Mesendoderm (in vitro differentiated cells): ENCODE data around the gene GPSM1.

ENCODE experiments used
- DNase-seq: peaks from one replicate; pipeline ENCODE4 v3.0.0; 2013
- H2AK5ac ChIP-seq: 2 replicates; pipeline ENCODE4 v1.6.1; 2013; ENCODE audit warnings: low read length, inconsistent platforms
- H2BK120ac ChIP-seq: 2 replicates; pipeline ENCODE4 v1.6.1; 2013; ENCODE audit warnings: low read depth, mild to moderate bottlenecking, low read length, moderate library complexity, mixed read lengths
- H2BK15ac ChIP-seq: replicated peaks from 2 replicates; pipeline ENCODE4 v1.6.1; 2013; ENCODE audit warnings: low read depth, mild to moderate bottlenecking, moderate library complexity
- H2BK5ac ChIP-seq: 2 replicates; pipeline ENCODE4 v1.6.1; 2013; ENCODE audit warnings: low read length, inconsistent platforms
- H3K18ac ChIP-seq: 2 replicates; pipeline ENCODE4 v1.6.1; 2013; ENCODE audit warnings: mild to moderate bottlenecking, low read length, mixed read lengths
- H3K23ac ChIP-seq: one replicate; pipeline ENCODE4 v1.6.1; 2013; ENCODE audit warnings: low read length
- H3K27ac ChIP-seq: 2 replicates; pipeline ENCODE4 v1.5.1; 2013; ENCODE audit warnings: low read depth, mild to moderate bottlenecking, inconsistent platforms, low read length, moderate library complexity
- H3K27me3 ChIP-seq: 2 replicates; pipeline ENCODE4 v1.6.1; 2013; ENCODE audit warnings: low read length, control low read depth, mild to moderate bottlenecking, inconsistent platforms; ENCODE audit not compliant: insufficient read depth, poor library complexity
- H3K36me3 ChIP-seq: 2 replicates; pipeline ENCODE4 v1.6.1; 2013; ENCODE audit warnings: low read length, inconsistent platforms; ENCODE audit not compliant: control insufficient read depth, insufficient read depth
- H3K4ac ChIP-seq: one replicate; pipeline ENCODE4 v1.6.1; 2013; ENCODE audit warnings: low read depth, mild to moderate bottlenecking, low read length, moderate library complexity
- H3K4me1 ChIP-seq: 2 replicates; pipeline ENCODE4 v1.6.1; 2013; ENCODE audit warnings: low read depth, low read length, inconsistent platforms; ENCODE audit not compliant: control insufficient read depth
- H3K4me2 ChIP-seq: 2 replicates; pipeline ENCODE4 v1.6.1; 2013; ENCODE audit warnings: low read length
- H3K4me3 ChIP-seq: 2 replicates; pipeline ENCODE4 v1.5.1; 2013; ENCODE audit warnings: mild to moderate bottlenecking, low read length
- H3K56ac ChIP-seq: one replicate; pipeline ENCODE4 v1.6.1; 2013; ENCODE audit warnings: low read length
- H3K79me1 ChIP-seq: 2 replicates; pipeline ENCODE4 v1.6.1; 2013; ENCODE audit warnings: low read length, inconsistent platforms
- H3K79me2 ChIP-seq: 2 replicates; pipeline ENCODE4 v1.6.1; 2013; ENCODE audit warnings: mild to moderate bottlenecking, low read length; ENCODE audit not compliant: control insufficient read depth, insufficient read depth
- H3K9ac ChIP-seq: 2 replicates; pipeline ENCODE4 v1.6.1; 2013; ENCODE audit warnings: low read length, inconsistent platforms
- H4K5ac ChIP-seq: one replicate; pipeline ENCODE4 v1.6.1; 2013; ENCODE audit warnings: low read length
- H4K8ac ChIP-seq: one replicate; pipeline ENCODE4 v1.6.1; 2013; ENCODE audit warnings: low read depth, mild to moderate bottlenecking, control low read depth, low read length, moderate library complexity
- WGBS: extraction: QIAGEN DNeasy Blood & Tissue Kit; methylation state at CpG from one replicate; pipeline ENCODE4 v1.1.7; 2013; ENCODE audit warnings: low lambda C conversion rate, missing lambda C conversion rate; ENCODE audit not compliant: insufficient coverage; ENCODE audit errors: extremely low coverage; 5-methylcytosine and 5-hydroxymethylcytosine counted together

Gene GPSM1

GRCh38 chr9:136391737-136392537 lies 64.6 kb downstream of the GPSM1 start:
- WGBS: no CpG with 5 or more reads among the region's 28 CpGs
- Histone ChIP-seq H3K36me3 (peaks cover 38% of the 10 kb centered on the region), H3K4ac (no peak overlapping the region), H3K23ac (no peak overlapping the region), H3K9ac (no peak overlapping the region), H3K27ac (no peak overlapping the region), H3K56ac (no peak overlapping the region), H3K4me1 (no peaks in the 10 kb centered on the region), H3K79me2 (no peaks in the 10 kb centered on the region), H3K27me3 (no peaks in the 10 kb centered on the region), H3K4me2 (no peak overlapping the region), H2BK120ac (no peak overlapping the region), H2AK5ac (no peak overlapping the region), H4K5ac (no peak overlapping the region), H2BK15ac (no peak overlapping the region), H2BK5ac (no peak overlapping the region), H3K4me3 (no peak overlapping the region), H3K18ac (no peak overlapping the region), H4K8ac (no peak overlapping the region), H3K79me1 (peaks cover 5% of the 10 kb centered on the region)
- no peak for DNase-seq

DNA sequence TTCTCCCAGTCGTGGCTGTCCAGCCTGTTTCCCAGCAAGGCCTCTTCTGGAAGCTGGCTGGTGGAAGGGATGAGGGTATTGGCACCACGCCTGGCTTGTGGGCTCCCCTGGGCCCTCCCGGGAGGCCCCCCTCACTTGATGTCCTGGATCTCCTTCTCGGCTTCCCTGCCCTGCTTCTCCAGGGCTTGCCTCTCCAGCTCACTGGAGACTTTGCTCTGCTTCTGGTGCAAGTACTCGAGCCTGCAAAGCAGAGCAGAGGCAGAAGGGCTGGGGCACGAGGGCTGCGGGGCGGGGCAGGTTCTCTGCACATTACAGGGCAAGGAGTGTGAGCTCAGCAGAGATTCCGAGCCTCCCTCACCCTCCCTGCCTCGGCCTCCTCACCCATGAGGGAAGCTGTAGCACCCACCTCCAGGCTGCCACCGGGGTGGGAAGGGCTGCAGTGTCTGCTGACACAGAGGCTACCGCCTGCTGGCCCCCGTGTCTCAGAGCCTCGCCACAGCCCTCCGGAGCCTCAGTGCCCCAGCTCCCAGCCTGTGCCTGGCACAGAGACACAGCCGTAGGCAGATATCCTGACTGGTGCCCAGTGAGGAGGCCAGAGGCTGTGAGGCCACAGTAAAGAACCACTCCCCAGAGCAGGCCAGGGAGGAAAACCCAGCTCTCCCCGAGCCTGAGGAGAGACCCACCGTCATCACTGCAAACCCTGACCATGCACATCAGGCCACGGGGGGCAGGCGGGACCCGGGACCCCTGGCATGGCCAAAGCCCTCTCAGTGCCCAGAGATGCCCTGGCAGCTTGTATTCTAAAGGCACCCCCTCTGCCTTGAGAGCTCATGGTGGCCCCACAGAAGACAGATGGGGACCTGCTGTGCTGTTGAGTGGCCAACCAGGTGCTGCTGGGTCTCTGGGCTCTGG lies 65.5 kb downstream of the GPSM1 start:
- Histone ChIP-seq H3K9ac (no peak overlapping the region), H3K18ac (no peak overlapping the region), H2AK5ac (no peak overlapping the region), H2BK5ac (no peak overlapping the region), H3K27ac (no peak overlapping the region), H3K36me3 (peaks cover 36% of the 10 kb centered on the region), H3K79me2 (peaks cover 2% of the 10 kb centered on the region), H3K4ac (no peak overlapping the region), H3K4me2 (no peak overlapping the region), H2BK120ac (no peak overlapping the region), H3K79me1 (peaks cover 8% of the 10 kb centered on the region), H4K5ac (no peak overlapping the region), H3K4me1 (no peaks in the 10 kb centered on the region), H3K27me3 (no peaks in the 10 kb centered on the region), H4K8ac (no peak overlapping the region), H3K4me3 (no peak overlapping the region), H3K23ac (no peak overlapping the region), H2BK15ac (no peak overlapping the region), H3K56ac (no peak overlapping the region)
- WGBS: no CpG with 5 or more reads among the region's 21 CpGs
- DNase-seq: no peak

GRCh38 chr9:136393531-136393930 lies 66.2 kb downstream of the GPSM1 start:
- Histone ChIP-seq H3K79me1 (peaks cover 10% of the 10 kb centered on the region), H3K4me1 (no peaks in the 10 kb centered on the region), H2BK120ac (no peak overlapping the region), H3K27me3 (no peaks in the 10 kb centered on the region), H2BK5ac (no peak overlapping the region), H3K4ac (no peak overlapping the region), H2BK15ac (no peak overlapping the region), H4K5ac (no peak overlapping the region), H3K18ac (no peak overlapping the region), H3K79me2 (peaks cover 8% of the 10 kb centered on the region), H3K56ac (no peak overlapping the region), H3K4me2 (no peak overlapping the region), H3K27ac (no peak overlapping the region), H2AK5ac (no peak overlapping the region), H3K36me3 (peaks cover 33% of the 10 kb centered on the region), H4K8ac (no peak overlapping the region), H3K23ac (no peak overlapping the region), H3K4me3 (no peak overlapping the region), H3K9ac (no peak overlapping the region)
- no peak for DNase-seq
- WGBS: no CpG with 5 or more reads among the region's 17 CpGs

- no peak overlapping the region for H3K4ac ChIP-seq
- H3K4me1 ChIP-seq: peaks cover 2% of the 10 kb centered on the region
- peaks cover 29% of the 10 kb centered on the region for H3K36me3 ChIP-seq
These were observed 67.1 kb downstream of the GPSM1 start for GRCh38 chr9:136394312-136395019.

GRCh38 chr9:136395020-136395340 lies 67.6 kb downstream of the GPSM1 start:
- Histone ChIP-seq H3K23ac (no peak overlapping the region), H2BK5ac (no peak overlapping the region), H2BK15ac (no peak overlapping the region), H3K4me2 (no peak overlapping the region), H3K56ac (no peak overlapping the region), H4K5ac (no peak overlapping the region), H3K79me2 (peaks cover 22% of the 10 kb centered on the region), H3K9ac (no peak overlapping the region), H3K4ac (no peak overlapping the region), H3K79me1 (peaks cover 18% of the 10 kb centered on the region), H3K4me3 (no peak overlapping the region), H4K8ac (no peak overlapping the region), H3K18ac (no peak overlapping the region), H3K27me3 (no peaks in the 10 kb centered on the region), H3K27ac (no peak overlapping the region), H3K4me1 (peaks cover 2% of the 10 kb centered on the region), H2AK5ac (no peak overlapping the region), H3K36me3 (peaks cover 26% of the 10 kb centered on the region), H2BK120ac (no peak overlapping the region)
- DNase-seq: no peak
- WGBS: no CpG with 5 or more reads among the region's 13 CpGs

More at GRCh38 chr9:136394312-136395019, 67.1 kb downstream of the GPSM1 start:
- Histone ChIP-seq H3K18ac (no peak overlapping the region), H2BK15ac (no peak overlapping the region), H3K79me1 (peaks cover 17% of the 10 kb centered on the region), H3K4me2 (no peak overlapping the region), H4K5ac (no peak overlapping the region), H2BK120ac (no peak overlapping the region), H3K56ac (no peak overlapping the region), H2AK5ac (no peak overlapping the region), H3K4me3 (no peak overlapping the region), H3K9ac (no peak overlapping the region), H3K23ac (no peak overlapping the region), H2BK5ac (no peak overlapping the region), H3K27me3 (no peaks in the 10 kb centered on the region), H4K8ac (no peak overlapping the region), H3K27ac (no peak overlapping the region), H3K79me2 (peaks cover 17% of the 10 kb centered on the region)
- WGBS: no CpG with 5 or more reads among the region's 21 CpGs
- DNase-seq: no peak
